Measurements from ENCODE around the gene TBC1D22A.

The TBC1D22A gene

GRCh38 chr22:47201996-47202818, 439.8 kb downstream of the TBC1D22A start:
- no peak for DNase-seq (ENCODE audit: low read depth in 2 of 2)

DNA sequence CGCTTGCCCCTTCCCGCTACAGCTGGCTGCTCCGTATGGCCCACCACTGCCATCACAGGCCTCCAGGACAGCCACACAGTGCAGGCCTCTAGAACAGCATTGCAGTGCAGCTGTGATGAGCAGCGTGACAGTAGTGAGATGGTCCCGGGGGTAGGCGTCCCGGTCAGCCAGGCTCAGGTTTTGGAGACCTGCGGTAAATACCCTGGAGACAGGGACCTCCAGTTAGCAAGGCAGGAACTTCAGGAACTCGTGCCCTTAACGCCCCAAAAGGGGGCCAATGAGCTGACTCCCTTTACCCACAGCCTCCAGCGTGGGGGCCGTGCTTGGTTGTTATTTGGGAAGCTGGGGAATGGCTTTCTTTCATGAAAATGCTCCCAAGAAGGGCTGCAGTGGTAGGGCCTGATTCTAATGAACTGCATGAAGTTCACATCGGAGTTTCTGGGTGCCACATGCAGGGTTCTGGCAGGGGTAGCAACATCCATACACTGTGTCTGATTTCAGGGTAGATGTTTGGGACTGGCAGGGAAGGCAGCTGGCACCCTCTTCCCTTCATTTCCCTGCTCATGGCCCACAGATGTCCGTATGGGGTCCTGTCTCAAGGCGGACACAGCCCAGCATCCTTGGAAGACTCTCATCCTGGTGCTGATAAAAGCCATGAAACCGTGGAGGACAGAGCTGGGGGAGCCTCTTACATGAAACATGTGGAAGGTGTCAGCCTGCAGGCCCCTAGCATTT, 440.5 kb downstream of the TBC1D22A start:
- no peak for DNase-seq (ENCODE audit: low read depth in 2 of 2)

DNA sequence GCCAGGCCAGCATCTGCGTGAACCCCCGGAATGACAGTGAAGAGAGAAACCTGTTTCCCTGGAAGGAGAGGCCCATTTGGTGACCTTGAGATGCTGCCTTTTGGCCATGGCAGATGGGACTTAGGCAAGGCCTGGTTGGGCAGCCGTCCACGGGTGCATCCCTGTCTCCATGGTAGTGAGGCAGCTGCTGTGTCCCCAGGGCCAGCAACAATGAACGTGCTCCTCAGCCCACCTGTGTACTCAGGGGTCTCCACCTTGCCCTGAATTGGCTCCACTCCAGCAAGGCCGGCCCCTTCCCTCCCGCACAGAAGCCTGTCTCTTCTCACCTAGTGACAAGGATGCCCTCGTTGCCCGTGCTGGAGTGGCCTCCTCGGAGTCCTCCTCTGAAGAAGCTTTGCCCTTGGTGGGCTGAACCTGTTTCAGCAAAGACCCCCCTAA, 441.1 kb downstream of the TBC1D22A start:
- no peak for DNase-seq (ENCODE audit: low read depth in 2 of 2)

DNA sequence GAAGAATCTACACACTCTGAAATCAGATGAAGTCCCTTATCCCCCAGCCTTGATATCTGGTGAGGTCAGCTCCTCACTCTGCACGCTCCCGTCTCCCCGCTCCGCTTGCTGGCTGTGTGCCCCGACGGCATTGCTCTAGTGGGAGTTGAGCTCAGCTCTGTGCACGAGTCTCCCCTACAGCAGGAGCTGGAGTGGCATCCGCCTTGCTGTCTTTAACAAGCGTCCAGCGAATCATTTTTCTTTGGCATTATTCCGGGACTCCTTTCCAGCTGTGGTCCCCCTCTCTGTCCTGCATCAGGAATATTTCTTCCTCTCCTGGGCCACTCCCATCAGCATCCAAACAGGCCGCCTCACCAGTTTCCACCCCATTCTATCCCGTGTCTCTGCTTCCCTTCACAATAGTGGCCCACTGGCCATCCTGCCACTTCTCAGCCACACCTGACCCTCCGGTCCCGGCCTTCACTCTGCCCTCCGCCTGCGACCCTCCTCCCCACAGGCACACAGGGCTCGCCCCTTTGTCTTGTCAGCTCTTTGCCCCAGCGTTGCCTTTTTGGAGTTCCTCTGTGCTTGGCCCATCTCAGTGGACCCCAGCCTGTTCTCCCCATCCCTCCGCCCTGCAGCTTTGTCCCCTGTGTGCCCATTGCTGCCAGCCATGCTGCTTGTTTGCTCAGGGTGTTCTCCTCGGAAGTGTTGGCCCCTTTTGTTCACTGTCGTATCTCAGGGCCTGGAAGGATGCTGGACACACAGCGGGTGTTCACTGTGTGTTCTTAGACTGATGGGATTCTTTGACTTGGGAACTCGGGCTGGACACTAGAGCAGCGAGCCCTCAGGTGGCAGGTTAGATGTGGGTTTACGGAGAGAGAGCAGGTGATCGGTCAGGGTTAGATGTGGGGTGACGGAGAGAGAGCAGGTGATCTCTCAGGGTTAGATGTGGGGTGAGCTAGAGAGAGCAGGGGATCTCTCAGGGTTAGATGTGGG, 441.8 kb downstream of the TBC1D22A start:
- no peak for DNase-seq (ENCODE audit: low read depth in 2 of 2)

DNA sequence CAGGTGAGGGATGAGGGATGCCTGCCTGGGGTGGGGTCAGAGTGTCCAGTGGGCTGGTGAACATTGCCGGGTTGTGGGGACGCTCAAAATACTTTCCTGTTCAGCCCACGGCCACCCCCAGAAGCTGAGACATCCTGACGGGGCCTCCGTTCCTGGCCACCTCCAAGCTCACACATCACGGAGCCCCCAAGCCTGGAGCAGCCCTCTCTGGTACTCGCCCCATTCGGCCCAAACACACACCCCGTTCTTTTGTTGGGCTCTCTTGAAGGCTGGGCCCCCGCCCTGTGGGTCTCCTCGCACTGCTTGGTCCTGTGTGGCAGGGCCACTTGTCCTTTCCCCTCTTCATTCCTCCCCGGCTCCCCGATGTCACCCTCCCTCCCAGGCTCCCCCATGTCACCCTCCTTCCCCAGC, 442.6 kb downstream of the TBC1D22A start:
- DNase-seq (ENCODE audit: low read depth in 2 of 2) = no peak

GRCh38 chr22:47205554-47205953, 443.1 kb downstream of the TBC1D22A start:
- DNase-seq (ENCODE audit: low read depth in 2 of 2) = no peak

- no peak for DNase-seq (ENCODE audit: low read depth in 2 of 2)
Observed at GRCh38 chr22:47206164-47206563, 443.7 kb downstream of the TBC1D22A start.

- no peak for DNase-seq (ENCODE audit: low read depth in 2 of 2)
Observed at GRCh38 chr22:47206666-47207218, 444.3 kb downstream of the TBC1D22A start.

- DNase-seq (ENCODE audit: low read depth in 2 of 2) = no peak
Observed at GRCh38 chr22:47207387-47207786, 444.9 kb downstream of the TBC1D22A start.

GRCh38 chr22:47207846-47208554, 445.6 kb downstream of the TBC1D22A start:
- DNase-seq (ENCODE audit: low read depth in 2 of 2) = no peak

DNA sequence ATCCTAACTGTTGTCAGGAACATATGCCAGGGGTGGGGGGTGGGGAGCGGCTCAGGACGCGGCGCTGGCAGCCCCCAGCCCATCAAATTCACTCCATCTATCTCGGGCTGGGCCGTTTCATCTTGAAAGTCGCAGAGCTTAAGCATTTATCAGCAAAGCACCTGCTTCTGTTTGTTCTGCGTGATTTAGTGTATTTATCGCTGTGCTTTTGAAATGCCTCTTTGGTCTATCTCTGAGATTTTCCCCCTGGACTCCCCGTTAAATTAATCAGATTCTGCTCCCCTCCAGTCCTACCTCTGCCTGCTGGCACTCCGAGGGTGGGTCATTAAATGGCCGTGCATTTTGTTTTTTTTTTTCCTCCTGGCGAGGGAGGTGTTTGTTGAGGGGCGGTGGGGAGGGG, 446.2 kb downstream of the TBC1D22A start:
- no peak for DNase-seq (ENCODE audit: low read depth in 2 of 2)

GRCh38 chr22:47209040-47209514, 446.6 kb downstream of the TBC1D22A start:
- DNase-seq (ENCODE audit: low read depth in 2 of 2) = no peak

GRCh38 chr22:47209547-47210023, 447.1 kb downstream of the TBC1D22A start:
- DNase-seq (ENCODE audit: low read depth in 2 of 2) = no peak

DNA sequence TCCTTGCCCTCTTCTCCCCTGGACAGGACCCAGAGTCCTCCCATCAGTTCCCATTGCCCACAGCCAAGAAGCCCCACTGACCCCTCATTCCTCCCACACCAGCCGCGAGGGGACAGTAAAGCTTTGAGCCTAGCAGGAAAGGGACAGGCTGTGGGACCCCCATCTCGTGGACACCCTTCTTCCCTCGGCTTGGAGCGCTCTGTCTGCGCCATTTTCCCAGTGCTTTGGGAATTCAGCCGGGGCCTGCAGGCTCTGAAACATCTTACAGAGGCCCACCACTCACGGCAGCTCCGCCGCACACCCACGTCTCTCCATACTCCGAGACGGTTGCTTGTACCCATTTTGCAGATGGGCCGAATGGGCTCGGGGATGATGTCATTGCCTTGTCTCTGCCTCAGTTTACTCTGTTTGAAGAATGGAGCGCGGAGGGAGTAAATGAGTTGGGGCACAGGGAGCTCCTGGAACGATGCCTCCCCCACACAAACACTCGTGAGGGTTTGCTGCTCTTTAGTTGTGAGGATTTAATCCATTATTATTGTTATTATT, 447.7 kb downstream of the TBC1D22A start:
- no peak for DNase-seq (ENCODE audit: low read depth in 2 of 2)

- DNase-seq (ENCODE audit: low read depth in 2 of 2) = no peak
Observed at GRCh38 chr22:47210686-47211085, 448.2 kb downstream of the TBC1D22A start.

DNA sequence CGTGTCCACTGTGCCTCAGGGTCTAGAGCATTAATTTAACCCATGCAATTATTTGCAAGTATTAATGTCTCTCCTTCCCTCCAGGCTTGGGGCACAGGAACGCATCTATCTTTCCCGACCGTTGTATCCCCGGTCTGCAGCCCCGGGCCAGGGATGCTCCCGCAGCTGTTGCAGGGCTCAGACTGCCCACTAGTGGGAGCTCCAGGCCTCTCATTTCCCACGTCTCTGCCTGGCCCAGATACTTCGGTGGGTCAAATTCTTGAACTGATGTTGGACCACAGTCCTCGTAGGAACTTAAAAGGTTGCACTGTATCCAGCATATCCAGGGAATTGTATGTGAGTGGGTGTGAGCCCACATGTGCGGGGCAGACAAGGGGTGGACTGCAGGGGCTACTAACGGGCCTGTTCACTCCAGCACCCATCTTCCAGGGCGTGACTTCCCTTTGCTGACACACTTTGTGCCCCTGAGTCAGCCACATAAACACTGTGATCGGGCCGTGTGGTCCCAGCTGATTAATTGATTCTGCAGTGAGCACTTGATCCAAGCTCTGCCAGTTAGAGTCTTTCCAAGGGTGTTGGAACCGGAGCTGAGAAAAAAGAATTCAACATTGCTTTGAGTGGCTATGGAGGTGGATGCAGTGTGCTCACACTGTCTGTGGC, 451.3 kb downstream of the TBC1D22A start:
- DNase-seq (ENCODE audit: low read depth in 2 of 2) = no peak

GRCh38 chr22:47215851-47216250, 453.4 kb downstream of the TBC1D22A start:
- no peak for DNase-seq (ENCODE audit: low read depth in 2 of 2)

- DNase-seq (ENCODE audit: low read depth in 2 of 2) = no peak
Observed at GRCh38 chr22:47218671-47219070, 456.2 kb downstream of the TBC1D22A start.

GRCh38 chr22:47219789-47220188, 457.3 kb downstream of the TBC1D22A start:
- DNase-seq (ENCODE audit: low read depth in 2 of 2) = no peak

DNA sequence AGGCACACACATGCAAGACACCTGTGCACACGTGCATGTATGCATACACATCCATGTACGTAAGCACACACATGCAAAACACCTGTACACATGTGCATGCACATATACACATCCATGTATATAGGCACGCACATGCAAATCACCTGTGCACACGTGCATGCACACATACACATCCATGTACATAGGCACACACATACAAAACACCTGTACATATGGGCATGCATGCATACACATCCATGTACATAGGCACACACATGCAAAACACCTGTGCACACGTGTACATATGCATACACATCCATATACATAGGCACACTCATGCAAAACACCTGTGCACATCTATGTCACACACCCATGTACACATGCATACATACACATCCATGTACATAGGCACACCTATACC, 458.3 kb downstream of the TBC1D22A start:
- no peak for DNase-seq (ENCODE audit: low read depth in 2 of 2)
